NCI-H2107 (cell line): ENCODE data around the gene OR2T4.

Source experiments
- DNase-seq: peaks from one replicate; lab custom pipeline; 2025; lab: John Stamatoyannopoulos, UW

The OR2T4 gene, protein sequence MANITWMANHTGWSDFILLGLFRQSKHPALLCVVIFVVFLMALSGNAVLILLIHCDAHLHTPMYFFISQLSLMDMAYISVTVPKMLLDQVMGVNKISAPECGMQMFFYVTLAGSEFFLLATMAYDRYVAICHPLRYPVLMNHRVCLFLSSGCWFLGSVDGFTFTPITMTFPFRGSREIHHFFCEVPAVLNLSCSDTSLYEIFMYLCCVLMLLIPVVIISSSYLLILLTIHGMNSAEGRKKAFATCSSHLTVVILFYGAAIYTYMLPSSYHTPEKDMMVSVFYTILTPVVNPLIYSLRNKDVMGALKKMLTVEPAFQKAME

GRCh38 chr1:248361121-248361715 is at the start of gene OR2T4:
OR2T4 (plus strand) TSS chr1:248361665; CDS start chr1:248361665, 0 bp downstream.
- DNase-seq, result no peak

GRCh38 chr1:248316796-248317195 is 44.7 kb upstream of the OR2T4 start:
- DNase-seq, result no peak

- no peak for DNase-seq
Observed at GRCh38 chr1:248324468-248324867, 37.0 kb upstream of the OR2T4 start, which contains the start of gene OR2M7. OR2M7 (minus strand) TSS chr1:248324568; CDS start chr1:248324568, 0 bp downstream.

- DNase-seq, result no peak
Observed at GRCh38 chr1:248343451-248343850, 18.0 kb upstream of the OR2T4 start.

GRCh38 chr1:248348475-248348874 is 13.0 kb upstream of the OR2T4 start, which contains the start of gene OR14C36:
OR14C36 (plus strand) TSS chr1:248348775; CDS start chr1:248348775, 0 bp downstream.
- no peak for DNase-seq

DNA sequence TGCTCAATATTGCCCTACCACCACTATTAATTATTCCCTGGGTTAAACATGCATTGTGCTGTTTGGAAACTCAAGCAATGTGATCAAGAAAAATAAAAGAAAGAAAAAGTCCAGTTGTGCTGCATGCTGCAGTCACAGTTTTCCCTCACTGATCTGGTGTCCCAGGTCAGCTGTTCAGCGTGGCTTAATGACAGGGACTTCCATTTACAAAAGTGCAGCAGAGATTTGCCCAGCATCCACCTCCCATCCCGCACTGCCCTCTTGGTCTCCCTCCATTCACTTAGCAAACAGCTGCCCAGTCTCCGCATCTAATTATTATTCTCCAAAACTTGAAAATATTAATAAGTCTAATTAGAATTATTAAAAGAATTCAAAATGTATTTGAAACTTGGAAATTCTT is 2.0 kb upstream of the OR2T4 start:
- DNase-seq, result no peak

DNA sequence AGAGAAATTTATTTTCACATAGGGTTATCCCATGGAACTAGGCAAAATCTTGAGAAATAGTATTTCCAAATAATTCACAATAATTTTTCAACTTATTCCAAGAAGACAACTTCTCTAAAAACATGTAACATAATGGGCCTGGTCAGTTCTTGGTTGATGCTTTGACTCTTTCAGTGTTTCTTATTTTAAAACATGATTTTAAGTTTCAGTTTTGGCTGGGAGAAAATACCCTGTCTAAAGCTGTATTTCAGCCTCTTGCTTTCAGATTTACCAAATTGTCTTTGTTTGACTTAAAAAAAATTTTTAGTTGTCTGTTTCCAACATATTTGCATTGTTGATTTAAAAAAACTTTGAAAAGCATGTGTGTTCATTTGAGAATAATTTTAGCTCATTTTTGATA is 5.1 kb downstream of the OR2T4 start:
- DNase-seq, result no peak

DNA sequence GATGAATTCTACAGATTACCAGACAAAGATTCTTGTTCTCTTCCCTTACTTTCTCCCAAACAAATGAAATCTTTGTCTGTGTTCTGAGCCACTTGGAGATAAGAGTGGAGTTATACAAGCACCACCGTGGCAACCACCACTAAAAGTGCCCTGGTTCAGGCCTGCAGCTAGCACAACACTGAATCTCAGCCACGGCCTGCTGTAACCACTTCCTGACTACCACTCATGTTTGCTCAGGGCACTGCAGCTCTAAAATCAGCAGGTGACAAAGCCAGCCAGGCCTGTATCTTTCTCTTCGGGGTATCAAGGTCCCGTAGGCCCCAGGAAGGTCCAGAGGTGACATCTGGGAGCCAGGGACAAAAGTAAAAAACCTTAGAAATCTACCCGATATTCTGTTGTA is 10.9 kb downstream of the OR2T4 start:
- DNase-seq, result no peak

DNA sequence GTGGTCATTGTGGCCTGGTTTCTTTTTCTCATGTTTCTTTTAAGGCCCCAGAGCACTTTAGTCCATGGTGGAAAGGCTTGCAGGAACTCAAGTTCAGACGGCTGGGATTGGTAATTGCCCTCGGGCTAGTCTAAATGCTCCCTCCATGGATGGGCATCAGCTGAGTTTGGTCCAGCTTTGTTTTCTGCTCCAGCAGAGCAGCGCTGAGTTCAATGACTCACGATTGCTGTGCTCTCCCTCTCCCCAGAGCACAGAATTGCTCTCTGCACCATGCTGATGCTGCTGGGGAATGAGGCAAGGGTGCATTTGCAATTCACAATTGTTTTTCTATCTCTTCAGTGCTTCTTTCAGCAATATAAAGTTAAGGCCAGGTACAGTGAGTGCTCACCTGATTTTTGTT is 12.3 kb downstream of the OR2T4 start:
- DNase-seq, result no peak

- DNase-seq, result no peak
Observed at GRCh38 chr1:248375446-248375845, 14.0 kb downstream of the OR2T4 start, which contains the start of gene OR2T6. OR2T6 (plus strand) TSS chr1:248375746; CDS start chr1:248387609, 11,863 bp downstream.

- no peak for DNase-seq
Observed at GRCh38 chr1:248376916-248377315, 15.5 kb downstream of the OR2T4 start.

DNA sequence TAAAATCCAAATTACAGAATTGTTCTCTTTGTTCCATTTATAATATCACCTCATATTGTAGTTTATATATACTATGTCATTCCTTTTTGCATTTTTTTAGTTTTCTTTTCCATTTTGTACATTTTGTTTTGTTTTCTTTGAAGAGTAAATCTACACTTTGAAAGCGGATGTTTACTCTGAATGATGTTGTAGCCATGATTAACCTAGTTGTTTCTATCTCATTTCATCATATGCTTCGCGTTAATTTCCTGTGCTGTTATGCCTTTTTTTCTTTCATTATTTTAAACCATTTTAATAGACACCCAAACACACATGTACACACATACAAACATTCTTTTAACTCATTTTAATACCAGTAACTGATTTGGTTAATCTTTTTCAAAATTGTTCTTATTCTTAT is 19.4 kb downstream of the OR2T4 start:
- DNase-seq, result no peak

- DNase-seq, result no peak
Observed at GRCh38 chr1:248388426-248388825, 27.0 kb downstream of the OR2T4 start.

DNA sequence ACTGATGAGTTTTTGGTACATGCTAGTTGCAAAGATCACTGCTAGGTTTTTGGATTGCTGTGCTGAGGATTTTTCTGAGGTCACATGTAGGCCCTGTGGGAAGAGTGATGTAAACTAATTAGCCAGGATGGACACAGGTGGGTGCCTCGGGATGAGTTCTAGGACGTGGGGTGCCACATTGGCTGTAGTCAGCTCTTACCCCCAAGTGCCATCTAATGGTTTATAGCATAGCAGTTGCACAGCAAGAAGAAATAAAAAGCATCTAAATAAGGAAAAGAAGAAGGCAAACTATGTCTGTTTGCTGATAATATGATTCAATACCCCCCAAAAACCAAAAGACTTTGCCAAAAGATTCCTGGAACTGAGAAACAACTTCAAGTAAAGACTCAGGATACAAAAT is 31.6 kb downstream of the OR2T4 start:
- DNase-seq, result no peak

- DNase-seq, result no peak
Observed at GRCh38 chr1:248402748-248403147, 41.3 kb downstream of the OR2T4 start, which contains the start of gene OR2T1. OR2T1 (plus strand) TSS chr1:248403048; CDS start chr1:248406148, 3,100 bp downstream.

GRCh38 chr1:248404024-248404423 is 42.6 kb downstream of the OR2T4 start:
- no peak for DNase-seq

DNA sequence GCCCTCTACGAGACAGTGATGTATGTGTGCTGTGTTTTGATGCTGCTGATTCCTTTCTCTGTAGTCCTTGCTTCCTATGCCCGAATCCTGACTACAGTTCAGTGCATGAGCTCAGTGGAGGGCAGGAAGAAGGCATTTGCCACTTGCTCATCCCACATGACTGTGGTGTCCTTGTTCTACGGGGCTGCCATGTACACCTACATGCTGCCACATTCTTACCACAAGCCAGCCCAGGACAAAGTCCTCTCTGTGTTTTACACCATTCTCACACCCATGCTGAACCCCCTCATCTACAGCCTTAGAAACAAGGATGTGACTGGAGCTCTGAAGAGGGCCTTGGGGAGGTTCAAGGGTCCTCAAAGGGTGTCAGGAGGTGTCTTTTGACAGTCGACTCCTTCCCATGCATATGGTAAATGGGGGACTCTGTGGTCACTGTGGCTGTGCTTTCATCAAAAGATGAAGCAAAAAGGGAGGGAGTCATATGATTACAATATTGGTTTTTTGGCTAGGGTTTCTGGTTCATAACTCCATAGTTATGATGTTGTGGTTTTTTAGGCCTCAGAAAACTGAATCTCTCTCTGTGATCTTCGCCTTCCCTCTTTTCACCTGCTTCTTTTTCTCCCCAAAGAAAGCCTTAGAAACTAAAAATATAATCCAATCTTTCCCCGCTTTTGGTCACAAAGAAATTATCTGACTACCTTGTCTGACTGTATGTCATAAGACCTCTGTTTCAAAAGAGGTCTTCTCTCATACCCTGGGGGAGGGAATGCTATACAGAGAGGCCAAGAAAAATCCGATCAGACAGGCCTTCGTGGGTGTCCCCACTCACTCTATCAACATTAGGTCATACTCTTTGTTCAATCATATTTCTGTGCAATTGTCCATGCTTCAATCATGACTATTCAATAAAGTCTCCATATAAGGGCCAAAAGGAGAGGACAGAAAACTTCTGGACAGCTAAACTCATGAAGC is 45.5 kb downstream of the OR2T4 start:
- no peak for DNase-seq
